ENCODE results near the gene SLC51B. TPM values are rescaled to one million over a fixed set of nuclear protein-coding genes. Genes with fewer than 3 reads are reported as not detected.

The SLC51B gene
- total and polyA plus RNA-seq, 10 of the 15 experiments (the other 5 are each of a cell fraction or from before 2014, with no cell fraction given): 0.05 to 0.17 (median 0.13) TPM; not detected in 7

DNA sequence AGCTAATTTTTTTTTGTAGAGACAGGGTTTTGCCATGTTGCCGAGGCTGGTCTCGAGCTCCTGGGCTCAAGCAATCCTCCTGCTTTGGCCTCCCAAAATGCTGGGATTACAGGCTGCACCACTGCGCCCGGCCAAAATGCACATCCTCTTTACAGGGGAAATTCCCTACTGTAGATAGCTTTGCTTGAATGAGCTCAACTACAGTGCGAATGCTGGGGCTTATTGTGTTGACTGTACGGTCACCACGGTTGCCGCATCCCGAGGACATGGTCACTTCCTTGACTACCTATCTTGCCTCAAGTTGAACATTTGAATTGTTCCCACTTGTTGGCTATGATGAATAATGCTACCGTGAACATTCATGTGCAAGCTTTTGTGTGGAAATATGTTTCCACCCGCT lies 10.5 kb upstream of the SLC51B start:
- no peak overlapping the region for H3K9ac ChIP-seq (ENCODE audit: control insufficient read depth, insufficient read depth, low read length)
- 0 out of 2 replicates have a peak, but pooled peaks cover 2% of the 10 kb centered on the region for H3K4me1 ChIP-seq (ENCODE audit: control insufficient read depth, insufficient read depth, low read length)
- no peaks in the 10 kb centered on the region for H3K36me3 ChIP-seq (ENCODE audit: control insufficient read depth in 2 of 2, insufficient read depth in 2 of 2, low read length in 1 of 2)
- CTCF ChIA-PET: interaction anchor here (0.6 to 3.3 kb wide), 27 partner anchors 9 to 350 kb away, joined by 3 to 38 read pairs (median 4); partner anchors contain the start of genes CLPX, KBTBD13, RNU5B-1 and SLC51B
- FAIRE-seq: no peak
- WGBS (ENCODE audit: insufficient coverage, insufficient replicate concordance, low lambda C conversion rate, missing lambda C conversion rate): 30% methylated on average over 11 of the region's 11 CpGs
- no peaks in the 10 kb centered on the region for H3K27me3 ChIP-seq (replicated peaks in 1 of 2; ENCODE audit: control insufficient read depth in 2 of 2, insufficient read depth in 2 of 2, low read length in 1 of 2)
- no peaks in the 10 kb centered on the region for H3K9me3 ChIP-seq (replicated peaks; ENCODE audit: control insufficient read depth, insufficient read depth, low read length)
- SMC1A ChIA-PET (ENCODE audit: uncharacterized antibody, unreplicated experiment): interaction anchor here (1.0 to 2.8 kb wide), 10 partner anchors 9 to 237 kb away, joined by 3 to 28 read pairs (median 3); partner anchors contain the start of gene SLC51B
- POLR2A ChIA-PET: no interaction called here
- peak; percentile 63 for ATAC-seq
- no peak for DNase-seq (ENCODE audit: low read depth, low spot score)
- BruUV-seq (replicated peaks): no TSS peak
- H2AFZ ChIP-seq (ENCODE audit: control insufficient read depth, low read depth, low read length): no peak overlapping the region
- H3K79me2 ChIP-seq (ENCODE audit: control insufficient read depth, insufficient read depth, low read length): no peaks in the 10 kb centered on the region
- intact Hi-C loops (cut with micrococcal nuclease; ENCODE audit: unreplicated experiment): loop anchor here (5.0 kb wide), 1 partner anchor 302 kb away; no protein-coding TSS in a partner anchor
- no peak overlapping the region for H3K4me3 ChIP-seq
- TF ChIP-seq STAT1 (conservative IDR thresholded peaks at IDR 0.05) (no peak), NFYB (IDR thresholded peaks at IDR 0.05; ENCODE audit: insufficient read depth, low read depth, low read length) (no peak), SPI1 (IDR thresholded peaks at IDR 0.05; ENCODE audit: borderline replicate concordance, insufficient read depth, low read depth, low read length) (0 out of 2 replicates have a peak, but pooled peaks have one; percentile 25), STAT3 (IDR thresholded peaks at IDR 0.05; ENCODE audit: low read depth, low read length) (no peak)
- TF ChIP-seq, protein P1, sequence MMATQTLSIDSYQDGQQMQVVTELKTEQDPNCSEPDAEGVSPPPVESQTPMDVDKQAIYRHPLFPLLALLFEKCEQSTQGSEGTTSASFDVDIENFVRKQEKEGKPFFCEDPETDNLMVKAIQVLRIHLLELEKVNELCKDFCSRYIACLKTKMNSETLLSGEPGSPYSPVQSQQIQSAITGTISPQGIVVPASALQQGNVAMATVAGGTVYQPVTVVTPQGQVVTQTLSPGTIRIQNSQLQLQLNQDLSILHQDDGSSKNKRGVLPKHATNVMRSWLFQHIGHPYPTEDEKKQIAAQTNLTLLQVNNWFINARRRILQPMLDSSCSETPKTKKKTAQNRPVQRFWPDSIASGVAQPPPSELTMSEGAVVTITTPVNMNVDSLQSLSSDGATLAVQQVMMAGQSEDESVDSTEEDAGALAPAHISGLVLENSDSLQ (IDR thresholded peaks at IDR 0.05): no peak
- 0 out of 2 replicates have a peak overlapping the region, but pooled peaks have one; percentile 13 for H3K4me2 ChIP-seq (ENCODE audit: control insufficient read depth, insufficient read depth)
- no peaks in the 10 kb centered on the region for H4K20me1 ChIP-seq (ENCODE audit: control insufficient read depth, insufficient read depth)
- in situ Hi-C loops (cut with MboI): no loop called here
- RAD21 ChIA-PET (ENCODE audit: unreplicated experiment): interaction anchor here (0.6 to 2.2 kb wide), 10 partner anchors 9 to 264 kb away, joined by 3 to 20 read pairs (median 6); partner anchors contain the start of genes KBTBD13 and SLC51B
- no peak overlapping the region for H3K27ac ChIP-seq (ENCODE audit: control insufficient read depth, insufficient read depth)

DNA sequence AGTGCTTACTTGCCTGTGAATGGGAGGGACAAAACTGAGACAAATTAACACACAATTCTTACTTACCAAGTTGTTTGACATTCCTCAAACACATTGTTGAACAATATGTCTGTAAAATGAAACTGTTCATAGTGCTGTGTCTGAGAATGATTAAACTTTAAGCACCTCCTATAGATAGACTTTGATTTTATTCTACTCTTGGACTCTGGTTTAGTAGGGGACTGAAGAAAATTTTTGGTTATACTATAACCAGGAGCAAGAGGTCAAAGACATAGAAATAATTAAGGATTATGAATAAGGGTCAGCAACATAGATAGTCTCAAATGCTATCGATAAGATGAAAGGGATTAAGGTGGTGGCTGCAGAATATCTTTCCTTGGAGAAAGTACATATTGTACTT lies 7.9 kb upstream of the SLC51B start:
- WGBS (ENCODE audit: insufficient coverage, insufficient replicate concordance, low lambda C conversion rate, missing lambda C conversion rate): 95% methylated on average over 1 of the region's 1 CpG
- FAIRE-seq: no peak
- H3K79me2 ChIP-seq (ENCODE audit: control insufficient read depth, insufficient read depth, low read length): no peaks in the 10 kb centered on the region
- H3K4me3 ChIP-seq: no peak overlapping the region
- intact Hi-C loops (cut with micrococcal nuclease; ENCODE audit: unreplicated experiment): no loop called here
- H3K9ac ChIP-seq (ENCODE audit: control insufficient read depth, insufficient read depth, low read length): no peak overlapping the region
- in situ Hi-C loops (cut with MboI): no loop called here
- 0 out of 2 replicates have a peak, but pooled peaks cover 2% of the 10 kb centered on the region for H3K4me1 ChIP-seq (ENCODE audit: control insufficient read depth, insufficient read depth, low read length)
- ChIA-PET RAD21 (ENCODE audit: unreplicated experiment) (no interaction called here), POLR2A (no interaction called here), CTCF (no interaction called here), SMC1A (ENCODE audit: uncharacterized antibody, unreplicated experiment) (no interaction called here)
- H4K20me1 ChIP-seq (ENCODE audit: control insufficient read depth, insufficient read depth): no peaks in the 10 kb centered on the region
- H3K27ac ChIP-seq (ENCODE audit: control insufficient read depth, insufficient read depth): no peak overlapping the region
- H3K9me3 ChIP-seq (replicated peaks; ENCODE audit: control insufficient read depth, insufficient read depth, low read length): no peaks in the 10 kb centered on the region
- H3K36me3 ChIP-seq (ENCODE audit: control insufficient read depth in 2 of 2, insufficient read depth in 2 of 2, low read length in 1 of 2): no peaks in the 10 kb centered on the region
- H2AFZ ChIP-seq (ENCODE audit: control insufficient read depth, low read depth, low read length): no peak overlapping the region
- no peak overlapping the region for H3K4me2 ChIP-seq (ENCODE audit: control insufficient read depth, insufficient read depth)
- ATAC-seq: no peak
- no TSS peak for BruUV-seq (replicated peaks)
- DNase-seq (ENCODE audit: low read depth, low spot score): no peak
- TF ChIP-seq HDAC2 (IDR thresholded peaks at IDR 0.05) (no peak), CBFB (IDR thresholded peaks at IDR 0.05; ENCODE audit: low read depth) (no peak), GATAD2B (conservative IDR thresholded peaks at IDR 0.05; ENCODE audit: low read depth) (no peak), SMARCA5 (IDR thresholded peaks at IDR 0.05) (no peak), ZNF622 (IDR thresholded peaks at IDR 0.05) (no peak), MXI1 (IDR thresholded peaks at IDR 0.05; ENCODE audit: low read depth, low read length) (no peak), SREBF1 (IDR thresholded peaks at IDR 0.05; ENCODE audit: low read length) (no peak)
- TF ChIP-seq, protein P2, sequence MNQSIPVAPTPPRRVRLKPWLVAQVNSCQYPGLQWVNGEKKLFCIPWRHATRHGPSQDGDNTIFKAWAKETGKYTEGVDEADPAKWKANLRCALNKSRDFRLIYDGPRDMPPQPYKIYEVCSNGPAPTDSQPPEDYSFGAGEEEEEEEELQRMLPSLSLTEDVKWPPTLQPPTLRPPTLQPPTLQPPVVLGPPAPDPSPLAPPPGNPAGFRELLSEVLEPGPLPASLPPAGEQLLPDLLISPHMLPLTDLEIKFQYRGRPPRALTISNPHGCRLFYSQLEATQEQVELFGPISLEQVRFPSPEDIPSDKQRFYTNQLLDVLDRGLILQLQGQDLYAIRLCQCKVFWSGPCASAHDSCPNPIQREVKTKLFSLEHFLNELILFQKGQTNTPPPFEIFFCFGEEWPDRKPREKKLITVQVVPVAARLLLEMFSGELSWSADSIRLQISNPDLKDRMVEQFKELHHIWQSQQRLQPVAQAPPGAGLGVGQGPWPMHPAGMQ (IDR thresholded peaks at IDR 0.05; ENCODE audit: borderline replicate concordance): no peak
- H3K27me3 ChIP-seq (replicated peaks in 1 of 2; ENCODE audit: control insufficient read depth in 2 of 2, insufficient read depth in 2 of 2, low read length in 1 of 2): no peaks in the 10 kb centered on the region
